ENCODE results near the gene SLC41A1. TPM values are rescaled to one million over a fixed set of nuclear protein-coding genes. Genes with fewer than 3 reads are reported as not detected.

Gene SLC41A1
- total and polyA plus RNA-seq, 2 experiments from 2014 or later, result 21.3 to 22.4 TPM

DNA sequence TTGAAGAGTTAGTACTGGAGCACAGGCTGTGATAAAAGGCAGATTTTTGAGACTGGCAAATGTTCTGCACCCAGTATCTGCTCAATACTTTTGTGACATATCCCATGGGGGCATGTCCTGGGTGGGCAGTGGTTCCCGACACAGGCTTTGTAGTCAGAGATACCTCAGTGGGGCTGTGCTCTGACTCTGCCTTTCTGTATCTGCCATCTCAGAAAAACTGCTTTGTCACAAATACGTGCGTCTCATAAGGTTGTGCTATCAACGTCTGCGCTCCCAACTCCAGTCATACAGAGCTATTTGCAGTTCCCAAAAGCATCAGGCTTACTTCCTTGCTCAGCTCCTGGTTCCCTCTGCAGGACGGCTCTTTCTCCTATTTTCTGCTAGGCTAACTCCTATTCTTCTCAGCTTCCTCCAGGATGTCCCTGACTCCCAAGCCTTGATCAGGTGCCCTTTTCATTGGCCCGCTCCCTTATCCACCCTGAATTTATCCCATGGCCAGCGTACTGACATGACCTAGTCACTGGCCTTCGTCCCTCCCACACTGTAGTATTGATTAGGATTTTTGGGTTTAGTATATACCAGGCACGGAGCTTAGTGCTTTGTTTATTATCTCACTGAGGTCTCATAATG is 25.6 kb downstream of the SLC41A1 start:
- no peak for TF ChIP-seq EZH2phosphoT487 (IDR thresholded peaks at IDR 0.05; ENCODE audit: insufficient read depth, low read depth)
- TF ChIP-seq EZH2 (IDR thresholded peaks at IDR 0.05; ENCODE audit: insufficient read depth, poor library complexity, severe bottlenecking), result no peak
- H3K9me3 ChIP-seq (ENCODE audit: low read depth), result no peaks in the 10 kb centered on the region
- WGBS, 2 experiments (ENCODE audit: low coverage in 1 of 2, low lambda C conversion rate in 2 of 2, missing lambda C conversion rate in 2 of 2), result 84 to 88% methylated on average over 10 of the region's 10 CpGs
- no peaks in the 10 kb centered on the region for H3K4me1 ChIP-seq (ENCODE audit: insufficient read depth)
- H4K20me1 ChIP-seq (ENCODE audit: insufficient read depth), result no peaks in the 10 kb centered on the region
- H3K27me3 ChIP-seq (replicated peaks; ENCODE audit: insufficient read depth), result no peaks in the 10 kb centered on the region
- H3F3A ChIP-seq (ENCODE audit: insufficient read depth), result no peaks in the 10 kb centered on the region
- no peak overlapping the region for H3K4me3 ChIP-seq
- H3K9ac ChIP-seq, result no peak overlapping the region
- in situ Hi-C loops (cut with MboI), result loop anchor here (5.0 kb wide), 1 partner anchor 125 kb away; no protein-coding TSS in a partner anchor
- DNase-seq, result no peak
- H3K27ac ChIP-seq, result no peak overlapping the region
- no peak overlapping the region for H3K4me2 ChIP-seq (ENCODE audit: unreplicated experiment)
- H2AFZ ChIP-seq, result no peak overlapping the region
- H3K36me3 ChIP-seq (ENCODE audit: low read depth), result peaks cover 6% of the 10 kb centered on the region; the same call in 1 of the 2 replicates
- no peaks in the 10 kb centered on the region for H3K9me2 ChIP-seq (ENCODE audit: insufficient read depth)
- H3K79me2 ChIP-seq (ENCODE audit: insufficient read depth), result no peaks in the 10 kb centered on the region

DNA sequence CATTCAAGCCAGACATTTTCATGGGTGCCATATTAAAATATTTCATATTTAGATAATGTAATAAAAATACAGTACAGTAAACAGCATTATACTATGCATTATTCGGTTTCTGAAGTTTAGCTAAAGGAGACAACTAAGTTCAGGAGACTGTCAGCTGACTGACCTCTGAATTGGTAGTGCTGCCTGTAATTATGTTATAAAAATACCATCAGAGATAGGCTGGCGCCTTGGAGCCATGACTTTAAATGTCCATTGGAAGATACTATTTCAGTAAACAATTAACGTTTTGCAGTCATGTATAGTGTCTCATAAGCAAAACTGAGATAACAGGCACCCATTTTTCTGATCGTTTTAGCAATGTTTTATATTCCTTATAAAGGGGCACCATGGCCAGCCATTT is 26.4 kb downstream of the SLC41A1 start:
- no peaks in the 10 kb centered on the region for H3K9me2 ChIP-seq (ENCODE audit: insufficient read depth)
- 71% methylated on average over 4 of the region's 4 CpGs for WGBS, 2 experiments (ENCODE audit: low coverage in 1 of 2, low lambda C conversion rate in 2 of 2, missing lambda C conversion rate in 2 of 2)

DNA sequence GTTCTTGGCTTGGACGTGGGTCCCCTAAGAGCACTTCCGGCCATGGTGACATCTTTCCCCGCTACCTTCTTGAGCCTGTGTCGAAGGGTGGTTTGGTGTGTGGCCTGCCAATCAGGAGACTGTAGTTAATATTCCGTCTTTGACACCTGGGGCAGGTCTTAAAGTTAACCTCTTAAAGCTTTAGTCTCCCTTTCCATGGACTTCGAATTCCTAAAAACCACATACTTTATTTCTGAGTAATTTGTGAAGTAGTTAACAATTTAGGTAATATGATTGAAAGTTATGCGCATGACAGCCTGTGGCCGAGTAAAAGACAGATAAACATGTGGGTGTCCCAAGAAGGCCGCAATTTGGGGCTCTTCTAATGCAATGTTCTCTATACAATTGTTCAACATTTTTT is 27.6 kb downstream of the SLC41A1 start:
- no peak overlapping the region for H3K9ac ChIP-seq
- H3K36me3 ChIP-seq (ENCODE audit: low read depth), result no peaks in the 10 kb centered on the region; the same call in 1 of the 2 replicates
- H3K79me2 ChIP-seq (ENCODE audit: insufficient read depth), result no peaks in the 10 kb centered on the region
- in situ Hi-C loops (cut with MboI), result loop anchor here (5.0 kb wide), 1 partner anchor 127 kb away; no protein-coding TSS in a partner anchor
- H3K4me2 ChIP-seq (ENCODE audit: unreplicated experiment), result no peak overlapping the region
- no peaks in the 10 kb centered on the region for H3K9me2 ChIP-seq (ENCODE audit: insufficient read depth)
- H3K27ac ChIP-seq, result no peak overlapping the region
- TF ChIP-seq EZH2phosphoT487 (IDR thresholded peaks at IDR 0.05; ENCODE audit: insufficient read depth, low read depth) (no peak), EZH2 (IDR thresholded peaks at IDR 0.05; ENCODE audit: insufficient read depth, poor library complexity, severe bottlenecking) (no peak)
- no peaks in the 10 kb centered on the region for H4K20me1 ChIP-seq (ENCODE audit: insufficient read depth)
- 89 to 90% methylated on average over 9 of the region's 9 CpGs for WGBS, 2 experiments (ENCODE audit: low coverage in 1 of 2, low lambda C conversion rate in 2 of 2, missing lambda C conversion rate in 2 of 2)
- H3K27me3 ChIP-seq (replicated peaks; ENCODE audit: insufficient read depth), result no peaks in the 10 kb centered on the region
- no peak overlapping the region for H3K4me3 ChIP-seq
- H2AFZ ChIP-seq, result no peak overlapping the region
- no peaks in the 10 kb centered on the region for H3K9me3 ChIP-seq (ENCODE audit: low read depth)
- no peaks in the 10 kb centered on the region for H3F3A ChIP-seq (ENCODE audit: insufficient read depth)
- no peak for DNase-seq
- H3K4me1 ChIP-seq (ENCODE audit: insufficient read depth), result no peaks in the 10 kb centered on the region

More for the DNA sequence above, 26.4 kb downstream of the SLC41A1 start:
- Histone ChIP-seq H3K27me3 (replicated peaks; ENCODE audit: insufficient read depth) (no peaks in the 10 kb centered on the region), H3F3A (ENCODE audit: insufficient read depth) (no peaks in the 10 kb centered on the region), H3K27ac (no peak overlapping the region), H3K9ac (no peak overlapping the region), H3K4me3 (no peak overlapping the region), H3K9me3 (ENCODE audit: low read depth) (no peaks in the 10 kb centered on the region), H4K20me1 (ENCODE audit: insufficient read depth) (no peaks in the 10 kb centered on the region), H2AFZ (no peak overlapping the region), H3K79me2 (ENCODE audit: insufficient read depth) (no peaks in the 10 kb centered on the region), H3K4me2 (ENCODE audit: unreplicated experiment) (no peak overlapping the region), H3K36me3 (ENCODE audit: low read depth) (peaks cover 6% of the 10 kb centered on the region; the same call in 1 of the 2 replicates), H3K4me1 (ENCODE audit: insufficient read depth) (no peaks in the 10 kb centered on the region)
- DNase-seq, result no peak
- in situ Hi-C loops (cut with MboI), result loop anchor here (5.0 kb wide), 1 partner anchor 126 kb away; no protein-coding TSS in a partner anchor
- TF ChIP-seq EZH2 (IDR thresholded peaks at IDR 0.05; ENCODE audit: insufficient read depth, poor library complexity, severe bottlenecking), result no peak
- no peak for TF ChIP-seq EZH2phosphoT487 (IDR thresholded peaks at IDR 0.05; ENCODE audit: insufficient read depth, low read depth)

DNA sequence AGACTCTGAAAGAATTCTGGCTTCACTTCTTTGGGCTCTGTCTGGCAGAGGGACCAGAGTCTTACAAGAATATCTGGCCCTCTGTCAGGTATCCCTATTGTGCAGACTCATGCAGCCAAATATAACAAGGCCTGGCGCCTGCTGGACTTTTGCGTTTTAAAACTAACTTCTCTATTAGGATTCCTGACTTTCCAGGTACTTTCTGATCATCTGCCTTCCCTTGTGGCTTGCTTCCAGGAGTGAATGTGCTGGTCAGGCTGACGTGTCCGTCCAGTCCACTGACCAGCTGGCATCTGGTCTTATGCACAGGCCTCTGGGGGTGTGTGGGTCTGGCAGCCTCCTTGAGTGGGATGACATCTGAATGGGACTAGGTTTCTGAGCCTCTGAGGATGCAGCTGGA is 29.1 kb downstream of the SLC41A1 start:
- Histone ChIP-seq H3K9me3 (ENCODE audit: low read depth) (no peaks in the 10 kb centered on the region), H4K20me1 (ENCODE audit: insufficient read depth) (no peaks in the 10 kb centered on the region), H3F3A (ENCODE audit: insufficient read depth) (no peaks in the 10 kb centered on the region), H3K27ac (no peak overlapping the region), H3K79me2 (ENCODE audit: insufficient read depth) (no peaks in the 10 kb centered on the region), H3K9me2 (ENCODE audit: insufficient read depth) (no peaks in the 10 kb centered on the region), H3K36me3 (ENCODE audit: low read depth) (no peaks in the 10 kb centered on the region; the same call in 1 of the 2 replicates), H3K4me3 (no peak overlapping the region), H3K9ac (no peak overlapping the region), H3K27me3 (replicated peaks; ENCODE audit: insufficient read depth) (no peaks in the 10 kb centered on the region), H2AFZ (no peak overlapping the region), H3K4me1 (ENCODE audit: insufficient read depth) (no peaks in the 10 kb centered on the region), H3K4me2 (ENCODE audit: unreplicated experiment) (no peak overlapping the region)
- 81 to 87% methylated on average over 4 of the region's 4 CpGs for WGBS, 2 experiments (ENCODE audit: low coverage in 1 of 2, low lambda C conversion rate in 2 of 2, missing lambda C conversion rate in 2 of 2)
- TF ChIP-seq EZH2phosphoT487 (IDR thresholded peaks at IDR 0.05; ENCODE audit: insufficient read depth, low read depth) (no peak), EZH2 (IDR thresholded peaks at IDR 0.05; ENCODE audit: insufficient read depth, poor library complexity, severe bottlenecking) (no peak)
- DNase-seq, result peak; percentile 43
- in situ Hi-C loops (cut with MboI), result no loop called here

All from GM23248 (cell line).